ENCODE data around the gene CHRNB1.

The CHRNB1 gene, protein sequence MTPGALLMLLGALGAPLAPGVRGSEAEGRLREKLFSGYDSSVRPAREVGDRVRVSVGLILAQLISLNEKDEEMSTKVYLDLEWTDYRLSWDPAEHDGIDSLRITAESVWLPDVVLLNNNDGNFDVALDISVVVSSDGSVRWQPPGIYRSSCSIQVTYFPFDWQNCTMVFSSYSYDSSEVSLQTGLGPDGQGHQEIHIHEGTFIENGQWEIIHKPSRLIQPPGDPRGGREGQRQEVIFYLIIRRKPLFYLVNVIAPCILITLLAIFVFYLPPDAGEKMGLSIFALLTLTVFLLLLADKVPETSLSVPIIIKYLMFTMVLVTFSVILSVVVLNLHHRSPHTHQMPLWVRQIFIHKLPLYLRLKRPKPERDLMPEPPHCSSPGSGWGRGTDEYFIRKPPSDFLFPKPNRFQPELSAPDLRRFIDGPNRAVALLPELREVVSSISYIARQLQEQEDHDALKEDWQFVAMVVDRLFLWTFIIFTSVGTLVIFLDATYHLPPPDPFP

DNA sequence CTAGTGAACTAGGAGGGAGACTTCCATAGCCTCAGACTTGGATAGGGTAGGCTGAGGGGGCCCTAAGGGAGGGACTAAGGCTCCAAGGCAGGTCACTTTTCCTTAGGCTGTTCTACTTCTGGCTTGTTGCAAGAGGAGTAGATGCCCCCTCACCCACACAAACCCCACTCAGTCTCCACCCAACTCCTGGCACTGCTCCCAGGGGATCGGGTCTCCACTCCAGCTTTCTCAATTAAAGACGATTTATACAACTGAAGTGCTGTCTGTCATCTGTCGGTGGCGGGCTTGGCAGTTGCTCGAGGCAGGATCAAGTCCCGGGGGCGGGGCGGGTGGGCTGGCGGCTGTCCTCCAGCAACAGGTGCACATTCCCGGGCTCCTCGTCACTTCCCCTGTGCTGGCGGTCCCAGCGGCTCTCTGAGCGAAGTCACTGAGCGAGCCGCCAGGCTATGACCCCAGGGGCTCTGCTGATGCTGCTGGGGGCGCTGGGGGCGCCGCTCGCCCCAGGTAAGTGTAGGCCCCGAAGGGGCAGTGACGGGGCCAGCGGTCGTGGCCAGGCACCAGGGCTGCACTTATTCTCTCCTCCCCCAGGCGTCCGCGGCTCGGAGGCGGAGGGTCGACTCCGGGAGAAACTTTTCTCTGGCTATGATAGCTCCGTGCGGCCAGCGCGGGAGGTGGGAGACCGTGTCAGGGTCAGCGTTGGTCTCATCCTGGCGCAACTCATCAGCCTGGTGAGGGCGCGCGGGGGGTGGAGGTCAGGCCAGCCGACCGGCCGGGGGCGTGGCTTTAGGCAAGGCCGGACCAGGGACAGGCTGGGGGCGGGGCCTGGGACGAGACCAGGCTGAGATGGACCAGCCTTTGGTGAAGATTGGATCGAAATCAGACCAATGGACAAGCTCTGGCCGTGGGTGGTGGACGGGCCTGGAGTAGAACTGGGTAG is at the start of gene CHRNB1:
TSS of gene CHRNB1 (plus strand) at position 380 of the 937 bp plus-strand sequence. CDS start at position 447, 67 bp downstream.
- no peak for DNase-seq (ENCODE audit: low read depth)
- peak within 1 kb of the TSS; percentile 34 for H3K4me3 ChIP-seq (replicated peaks; ENCODE audit: low read depth, low read length)
- TF ChIP-seq, protein P1, sequence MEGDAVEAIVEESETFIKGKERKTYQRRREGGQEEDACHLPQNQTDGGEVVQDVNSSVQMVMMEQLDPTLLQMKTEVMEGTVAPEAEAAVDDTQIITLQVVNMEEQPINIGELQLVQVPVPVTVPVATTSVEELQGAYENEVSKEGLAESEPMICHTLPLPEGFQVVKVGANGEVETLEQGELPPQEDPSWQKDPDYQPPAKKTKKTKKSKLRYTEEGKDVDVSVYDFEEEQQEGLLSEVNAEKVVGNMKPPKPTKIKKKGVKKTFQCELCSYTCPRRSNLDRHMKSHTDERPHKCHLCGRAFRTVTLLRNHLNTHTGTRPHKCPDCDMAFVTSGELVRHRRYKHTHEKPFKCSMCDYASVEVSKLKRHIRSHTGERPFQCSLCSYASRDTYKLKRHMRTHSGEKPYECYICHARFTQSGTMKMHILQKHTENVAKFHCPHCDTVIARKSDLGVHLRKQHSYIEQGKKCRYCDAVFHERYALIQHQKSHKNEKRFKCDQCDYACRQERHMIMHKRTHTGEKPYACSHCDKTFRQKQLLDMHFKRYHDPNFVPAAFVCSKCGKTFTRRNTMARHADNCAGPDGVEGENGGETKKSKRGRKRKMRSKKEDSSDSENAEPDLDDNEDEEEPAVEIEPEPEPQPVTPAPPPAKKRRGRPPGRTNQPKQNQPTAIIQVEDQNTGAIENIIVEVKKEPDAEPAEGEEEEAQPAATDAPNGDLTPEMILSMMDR (IDR thresholded peaks at IDR 0.05; ENCODE audit: low read length, missing control alignments) = no peak

DNA sequence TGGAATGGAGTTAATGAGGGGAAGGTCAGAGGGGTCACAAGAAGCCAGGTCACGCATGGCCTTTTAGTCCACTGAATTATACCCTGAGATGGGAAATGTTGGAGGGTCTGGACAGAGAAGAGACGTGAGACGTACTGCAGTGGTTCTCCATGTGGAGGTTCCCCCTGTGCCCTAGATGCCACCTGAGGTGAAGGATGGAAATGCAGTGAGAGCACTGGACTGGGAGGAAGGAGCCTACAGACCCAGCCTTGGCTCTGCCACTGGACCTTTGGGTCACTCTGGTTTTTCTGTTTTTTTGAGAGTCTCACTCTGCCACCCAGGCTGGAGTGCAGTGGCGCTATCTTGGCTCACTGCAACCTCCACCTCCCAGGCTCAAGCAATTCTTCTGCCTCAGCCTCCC is 48.7 kb upstream of the CHRNB1 start:
- no peak overlapping the region for H3K4me3 ChIP-seq (replicated peaks; ENCODE audit: low read depth, low read length)
- TF ChIP-seq, protein P1 (IDR thresholded peaks at IDR 0.05; ENCODE audit: low read length, missing control alignments) = no peak
- no peak for DNase-seq (ENCODE audit: low read depth)

DNA sequence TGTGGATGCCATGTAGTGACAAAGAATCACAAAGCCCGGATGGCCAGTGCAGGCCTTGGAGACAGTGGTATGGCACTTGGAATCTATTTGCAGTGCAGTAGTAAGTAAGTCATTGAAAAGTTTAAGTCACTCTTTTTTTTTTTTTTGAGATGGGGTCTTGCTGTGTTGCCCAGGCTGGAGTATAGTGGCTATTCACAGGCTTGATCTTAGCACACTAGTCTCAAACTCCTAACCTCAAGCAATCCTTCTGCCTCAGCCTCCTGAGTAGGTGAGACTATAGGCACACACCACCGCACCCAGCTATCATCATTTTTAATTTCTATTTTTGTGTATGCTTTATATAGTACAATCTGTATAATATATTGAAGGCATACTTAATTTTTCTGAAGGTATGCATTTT is 46.2 kb upstream of the CHRNB1 start:
- no peak overlapping the region for H3K4me3 ChIP-seq (replicated peaks; ENCODE audit: low read depth, low read length)
- TF ChIP-seq, protein P1 (IDR thresholded peaks at IDR 0.05; ENCODE audit: low read length, missing control alignments) = no peak
- DNase-seq (ENCODE audit: low read depth) = no peak

DNA sequence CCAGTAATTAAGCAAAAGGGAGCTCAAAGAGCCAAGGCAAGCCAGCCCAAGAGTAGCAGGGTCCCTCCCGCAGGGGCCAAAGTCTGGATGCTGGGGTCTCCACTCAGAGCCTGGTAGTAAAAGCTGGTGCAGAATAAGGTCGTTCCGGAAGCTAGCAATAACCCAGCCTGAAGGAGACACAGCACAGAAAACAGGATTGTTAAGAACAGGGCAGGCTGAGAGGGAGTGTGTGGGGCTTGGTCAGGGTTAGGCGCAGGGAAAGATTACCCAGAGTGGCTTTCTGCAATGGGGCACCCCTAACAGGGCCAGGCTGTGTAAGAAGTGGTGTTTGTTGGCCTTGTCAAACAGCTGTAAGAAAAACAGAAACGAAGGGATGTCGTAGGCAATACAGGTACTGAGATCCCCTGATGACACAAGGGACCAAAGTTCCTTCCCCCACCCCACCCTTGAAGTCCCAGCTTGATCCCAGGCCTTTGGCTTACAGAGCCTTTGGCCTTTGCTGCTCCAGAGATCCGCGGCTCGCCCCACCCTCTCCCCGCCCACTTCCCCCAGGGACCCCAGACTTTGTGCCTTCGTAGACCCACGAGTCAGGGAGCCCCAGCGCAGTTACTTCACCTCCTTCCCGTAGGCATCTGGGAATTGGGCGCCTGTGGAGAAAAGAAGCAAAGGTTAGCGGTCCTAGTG is 41.7 kb upstream of the CHRNB1 start:
- TF ChIP-seq, protein P1 (IDR thresholded peaks at IDR 0.05; ENCODE audit: low read length, missing control alignments) = no peak
- peak overlapping the region; percentile 73 for H3K4me3 ChIP-seq (replicated peaks; ENCODE audit: low read depth, low read length)
- no peak for DNase-seq (ENCODE audit: low read depth)

DNA sequence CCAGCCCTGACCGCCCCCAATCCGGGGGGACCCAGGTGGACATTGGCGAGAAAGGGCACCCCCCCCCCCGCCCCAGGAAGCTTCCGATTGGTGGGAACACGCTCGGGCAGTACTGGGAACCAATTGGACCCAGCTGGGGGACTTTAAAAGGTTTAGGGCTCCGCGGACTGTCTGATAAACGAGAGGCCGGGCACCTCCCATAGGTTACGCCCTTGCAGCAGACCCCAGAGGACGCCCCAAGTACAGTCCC is 41.2 kb upstream of the CHRNB1 start:
- TF ChIP-seq, protein P1 (IDR thresholded peaks at IDR 0.05; ENCODE audit: low read length, missing control alignments) = no peak
- DNase-seq (ENCODE audit: low read depth) = no peak
- H3K4me3 ChIP-seq (replicated peaks; ENCODE audit: low read depth, low read length) = peak overlapping the region; percentile 73

DNA sequence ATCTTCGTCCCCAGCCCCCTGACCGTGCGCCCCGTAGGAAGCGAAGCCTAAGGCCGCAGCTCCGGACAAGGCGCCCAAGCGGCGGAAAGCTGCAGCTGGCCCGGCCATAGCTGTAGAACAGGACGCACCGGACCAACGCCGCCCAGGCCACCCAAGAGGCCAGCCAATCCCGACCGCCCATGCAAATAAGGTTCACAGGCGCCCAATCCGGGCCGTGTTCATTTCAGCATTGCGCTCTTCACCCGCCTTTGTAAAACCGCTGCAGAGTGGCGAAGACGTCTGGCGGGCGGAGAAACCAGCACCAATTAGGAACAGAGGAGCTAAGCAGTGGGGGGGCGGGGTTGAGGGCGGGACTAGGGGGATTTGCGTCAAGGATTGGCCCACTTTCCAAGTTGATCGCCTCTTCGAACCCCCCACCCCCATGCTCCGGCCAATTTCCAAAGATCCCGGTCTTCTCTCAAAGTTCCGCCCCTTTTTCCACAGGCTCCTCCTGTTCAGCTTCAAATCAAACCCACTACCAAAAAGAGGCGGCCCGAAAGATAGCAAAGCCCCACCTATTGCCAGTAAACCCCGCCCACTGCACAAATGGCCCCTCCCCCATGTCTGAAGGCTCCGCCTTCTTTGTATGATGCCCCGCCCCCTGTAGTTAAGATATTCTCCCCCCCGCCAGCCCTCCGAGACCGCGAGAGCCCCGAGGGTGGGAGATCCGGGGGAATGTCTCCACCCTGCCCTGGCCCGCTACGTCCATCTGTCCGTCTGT is 40.7 kb upstream of the CHRNB1 start, which contains the start of gene TMEM256:
TSS of gene TMEM256 (minus strand) at position 121 of the 760 bp plus-strand sequence. CDS start at position 108, 13 bp downstream.
- DNase-seq (ENCODE audit: low read depth) = peak; percentile 99
- TF ChIP-seq, protein P1 (IDR thresholded peaks at IDR 0.05; ENCODE audit: low read length, missing control alignments) = no peak
- peak within 1 kb of the TSS; percentile 73 for H3K4me3 ChIP-seq (replicated peaks; ENCODE audit: low read depth, low read length)
